Testis (tissue), 3 donors: ENCODE results near the gene SPON1. TPM values are rescaled to one million over a fixed set of nuclear protein-coding genes. Genes with fewer than 3 reads are reported as not detected.

Experiments
- DNase-seq: peaks from one replicate; pipeline ENCODE4 v3.0.0-alpha.2; 2019
- H3K27ac ChIP-seq, 2 donors: fragments of 200-600 bp; sonication (generic); one replicate each; pipeline ENCODE4 v1.5.1; 2019
- H3K27me3 ChIP-seq: fragments of 200-600 bp; sonication (generic); one replicate; pipeline ENCODE4 v1.5.1; 2019
- H3K36me3 ChIP-seq: fragments of 200-600 bp; sonication (generic); one replicate; pipeline ENCODE4 v1.5.1; 2017; ENCODE audit warnings: low read depth; ENCODE audit errors: missing control alignments
- H3K4me1 ChIP-seq: fragments of 200-600 bp; sonication (generic); one replicate; pipeline ENCODE4 v1.5.1; 2019
- H3K4me3 ChIP-seq, 2 donors: fragments of 200-600 bp; sonication (generic); one replicate each; pipeline ENCODE4 v1.5.1; 2017 to 2019
- H3K9me3 ChIP-seq: fragments of 200-600 bp; sonication (generic); one replicate; pipeline ENCODE4 v1.5.1; 2017
- POLR2A ChIP-seq: fragments of 450-650 bp; IDR thresholded peaks from one replicate; pipeline ENCODE4 v1.6.1; 2017; ENCODE audit warnings: antibody characterized with exemption, mild to moderate bottlenecking, moderate library complexity
- WGBS, 2 donors: methylation state at CpG; one replicate each; pipeline ENCODE4 v1.1.5; 2018; 5-methylcytosine and 5-hydroxymethylcytosine counted together
- intact Hi-C: fragments of 100-400 bp; cut with DNase I; formaldehyde crosslinking; loops from one replicate; pipeline ENCODE4 v1.15.1; 2023; ENCODE audit warnings: low total_unique reads
- polyA plus RNA-seq: library from polyadenylated mRNA; stranded (reverse); fragments of 350-450 nt; fragmentation: Illumina TruSeq; extraction: RNeasy Lipid Tissue Mini Kit (QIAGEN cat#74804); gene quantifications from one replicate; pipeline ENCODE4 v1.2.3, GENCODE V29; 2014; ENCODE audit warnings: low read depth, low replicate concordance; ENCODE audit not compliant: insufficient read depth
- total RNA-seq, 2 donors: library from RNA; depleted of rRNA; stranded (reverse); fragments of >200 nt; gene quantifications; one replicate each; pipeline ENCODE4 v1.2.3, GENCODE V29; 2016
- TF ChIP-seq, protein P1 (sequence below), 3 experiments: fragments of 450-650 bp in 2 of 3; fragments of 200-600 bp in 1 of 3; sonication (generic) in 1 of 3; IDR thresholded peaks; one replicate each; pipeline ENCODE4 v1.5.1; 2016 to 2019; ENCODE audit warnings: antibody characterized with exemption in 3 of 3, mild to moderate bottlenecking in 2 of 3, moderate library complexity in 1 of 3

SPON1 gene
- total and polyA plus RNA-seq, 3 donors from 2014 or later, result 6.9 to 11.9 (median 7.6) TPM

DNA sequence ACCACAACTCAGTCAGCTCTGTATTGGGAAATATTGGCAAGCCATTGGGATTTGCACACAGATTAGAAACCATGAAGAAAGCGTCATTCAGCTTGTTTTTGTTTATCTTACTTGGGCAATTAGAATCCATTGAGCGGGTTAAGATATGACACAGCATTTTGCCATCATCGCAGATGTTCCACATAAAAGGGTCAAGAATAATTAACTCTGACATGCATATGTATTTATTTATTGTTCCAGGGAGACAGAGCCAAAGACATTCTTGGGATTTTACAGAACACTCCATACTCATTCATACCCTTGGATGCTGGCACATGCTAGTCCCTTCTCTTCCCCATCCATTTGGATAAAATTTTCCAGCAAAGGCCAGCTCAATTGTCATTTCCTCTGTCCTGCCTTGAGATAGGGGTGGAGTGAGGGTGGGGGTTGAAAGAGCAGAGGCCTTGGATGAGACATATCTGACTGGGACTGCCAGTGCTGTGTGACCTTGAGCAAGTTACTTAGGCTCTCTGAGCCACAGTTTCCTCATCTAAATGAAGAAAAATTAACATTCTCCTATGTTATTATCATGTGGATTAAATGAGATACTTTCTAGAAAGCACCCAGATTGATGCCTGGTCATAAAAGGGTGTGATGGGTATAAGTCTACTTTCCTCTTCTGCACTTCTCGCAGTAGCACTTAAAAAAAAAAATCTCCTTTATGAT is 216.7 kb downstream of the SPON1 start:
- no peaks in the 10 kb centered on the region for H3K36me3 ChIP-seq
- H3K27ac ChIP-seq, result no peak overlapping the region
- no peaks in the 10 kb centered on the region for H3K4me1 ChIP-seq
- intact Hi-C loops, result no loop called here
- H3K4me3 ChIP-seq, result no peak overlapping the region
- DNase-seq, result no peak
- no peaks in the 10 kb centered on the region for H3K27me3 ChIP-seq
- WGBS, 2 donors, result 73 to 76% methylated on average over 4 of the region's 4 CpGs
- no peaks in the 10 kb centered on the region for H3K9me3 ChIP-seq
- TF ChIP-seq, protein P1, sequence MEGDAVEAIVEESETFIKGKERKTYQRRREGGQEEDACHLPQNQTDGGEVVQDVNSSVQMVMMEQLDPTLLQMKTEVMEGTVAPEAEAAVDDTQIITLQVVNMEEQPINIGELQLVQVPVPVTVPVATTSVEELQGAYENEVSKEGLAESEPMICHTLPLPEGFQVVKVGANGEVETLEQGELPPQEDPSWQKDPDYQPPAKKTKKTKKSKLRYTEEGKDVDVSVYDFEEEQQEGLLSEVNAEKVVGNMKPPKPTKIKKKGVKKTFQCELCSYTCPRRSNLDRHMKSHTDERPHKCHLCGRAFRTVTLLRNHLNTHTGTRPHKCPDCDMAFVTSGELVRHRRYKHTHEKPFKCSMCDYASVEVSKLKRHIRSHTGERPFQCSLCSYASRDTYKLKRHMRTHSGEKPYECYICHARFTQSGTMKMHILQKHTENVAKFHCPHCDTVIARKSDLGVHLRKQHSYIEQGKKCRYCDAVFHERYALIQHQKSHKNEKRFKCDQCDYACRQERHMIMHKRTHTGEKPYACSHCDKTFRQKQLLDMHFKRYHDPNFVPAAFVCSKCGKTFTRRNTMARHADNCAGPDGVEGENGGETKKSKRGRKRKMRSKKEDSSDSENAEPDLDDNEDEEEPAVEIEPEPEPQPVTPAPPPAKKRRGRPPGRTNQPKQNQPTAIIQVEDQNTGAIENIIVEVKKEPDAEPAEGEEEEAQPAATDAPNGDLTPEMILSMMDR (IDR thresholded peaks at IDR 0.05), result no peak
- TF ChIP-seq POLR2A, result no peak

DNA sequence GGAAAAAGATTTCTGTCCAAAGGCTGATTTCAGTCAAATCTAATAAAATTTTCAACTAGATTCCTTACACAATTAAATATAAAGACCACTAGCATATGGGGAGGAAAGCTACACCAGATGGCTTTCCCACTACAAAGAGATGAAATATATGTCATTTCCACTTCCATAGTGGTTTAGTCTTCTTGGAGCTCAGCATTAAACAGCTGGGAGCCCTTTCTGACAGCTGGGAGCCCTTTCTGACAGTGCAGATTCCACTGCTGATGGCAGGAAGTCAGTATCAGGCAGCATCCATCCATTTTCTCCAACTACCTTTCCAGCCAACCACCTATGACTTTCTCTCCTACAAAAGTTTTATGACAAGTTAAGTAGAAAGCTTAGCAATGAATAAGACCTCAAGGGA is 218.6 kb downstream of the SPON1 start:
- no peak overlapping the region for H3K4me3 ChIP-seq
- H3K4me1 ChIP-seq, result peaks cover 8% of the 10 kb centered on the region
- H3K9me3 ChIP-seq, result no peaks in the 10 kb centered on the region
- intact Hi-C loops, result no loop called here
- H3K36me3 ChIP-seq, result no peaks in the 10 kb centered on the region
- DNase-seq, result no peak
- TF ChIP-seq, protein P1 (IDR thresholded peaks at IDR 0.05), result no peak
- TF ChIP-seq POLR2A, result no peak
- H3K27ac ChIP-seq, result no peak overlapping the region
- H3K27me3 ChIP-seq, result no peaks in the 10 kb centered on the region

DNA sequence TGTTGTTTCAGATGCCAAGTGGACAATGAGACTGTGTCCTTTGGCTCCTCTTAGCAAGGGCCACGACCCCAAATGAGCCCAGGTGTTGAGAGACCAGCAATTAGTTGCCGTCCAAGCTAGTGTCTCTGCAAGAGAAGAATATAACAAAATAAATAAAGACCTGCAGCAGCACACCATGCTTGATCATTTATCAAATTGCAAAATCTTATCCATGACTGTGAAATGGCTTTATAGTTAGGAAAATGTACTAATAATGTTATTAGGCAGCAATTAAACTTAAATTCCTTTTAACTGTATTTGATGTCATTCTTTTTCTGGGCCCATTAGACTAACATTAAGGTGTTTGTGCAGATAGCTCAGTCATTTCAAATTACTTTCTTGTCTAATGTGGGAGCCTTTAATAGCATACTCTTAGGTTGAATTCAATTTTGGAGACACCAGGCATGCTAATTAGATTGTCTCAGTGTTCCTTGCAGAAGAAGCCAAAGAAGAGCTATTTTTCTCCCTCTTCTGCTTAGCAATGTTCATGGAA is 220.4 kb downstream of the SPON1 start:
- WGBS, 2 donors, result 46 to 64% methylated on average over 2 of the region's 2 CpGs
- Histone ChIP-seq H3K9me3 (no peaks in the 10 kb centered on the region), H3K27me3 (no peaks in the 10 kb centered on the region), H3K36me3 (no peaks in the 10 kb centered on the region), H3K4me3 (no peak overlapping the region), H3K27ac (no peak overlapping the region), H3K4me1 (peaks cover 8% of the 10 kb centered on the region)
- TF ChIP-seq POLR2A, result no peak
- intact Hi-C loops, result no loop called here
- no peak for DNase-seq

DNA sequence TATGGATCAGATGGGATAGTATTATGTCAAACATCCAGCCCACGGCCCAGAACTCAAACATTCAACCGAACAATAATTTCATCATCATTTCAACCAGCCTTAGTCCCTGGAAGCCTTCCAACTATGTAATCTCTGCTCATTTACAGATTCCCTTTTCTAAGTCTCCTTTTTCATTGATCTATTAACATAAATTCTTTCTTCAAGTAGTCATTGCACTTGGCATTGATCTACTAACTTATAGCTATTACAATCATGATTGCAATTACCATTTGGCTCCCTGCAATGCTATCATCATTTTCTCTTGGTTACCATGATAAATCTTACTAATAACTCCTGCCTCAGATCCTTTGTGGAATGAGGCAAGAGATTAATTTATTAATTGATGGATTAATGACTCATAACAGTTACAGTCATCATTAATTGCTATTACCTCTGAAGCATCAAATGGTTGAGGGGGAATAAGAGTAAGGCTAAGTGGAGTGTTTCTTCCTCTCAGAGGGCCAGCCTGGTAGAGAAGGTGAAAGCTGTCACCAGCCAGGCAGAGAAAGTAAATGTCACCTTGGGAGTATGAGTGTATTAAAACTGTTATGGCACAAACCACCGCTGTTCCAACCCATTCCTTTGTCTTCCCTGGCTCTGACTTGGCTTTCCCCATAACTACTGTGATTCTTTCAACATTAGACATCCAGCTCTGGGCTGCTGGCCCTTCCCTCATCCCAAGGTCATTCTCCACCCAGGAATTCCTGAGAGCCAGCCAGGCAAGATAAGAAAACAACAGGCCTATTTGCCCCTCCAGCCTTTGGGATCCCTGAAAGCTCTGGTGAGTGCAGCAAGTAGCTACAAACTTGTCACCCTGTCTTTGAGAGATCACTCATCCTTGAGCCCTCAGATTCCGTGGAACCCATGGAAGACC is 221.8 kb downstream of the SPON1 start:
- 59 to 74% methylated on average over 4 of the region's 4 CpGs for WGBS, 2 donors

DNA sequence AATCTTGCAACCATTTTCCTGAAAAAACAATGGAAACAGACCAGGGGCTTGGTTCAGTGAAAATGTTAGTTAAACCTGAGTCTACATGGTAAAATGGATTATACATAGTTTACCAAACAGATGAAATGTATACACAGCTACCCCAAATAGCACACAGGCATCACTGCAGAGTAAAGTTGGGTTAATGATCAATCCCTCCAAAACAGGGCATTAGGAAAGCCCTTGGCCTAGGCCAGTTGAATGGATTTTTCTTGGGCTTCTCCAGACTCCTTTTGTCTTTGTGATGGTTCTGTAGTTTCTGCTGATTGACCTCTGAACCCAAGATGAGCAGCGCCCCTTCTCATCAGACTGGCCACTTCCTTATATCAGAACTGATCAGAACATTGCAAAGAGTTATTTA is 222.9 kb downstream of the SPON1 start:
- no peaks in the 10 kb centered on the region for H3K27me3 ChIP-seq
- H3K9me3 ChIP-seq, result no peaks in the 10 kb centered on the region
- no peak overlapping the region for H3K27ac ChIP-seq
- TF ChIP-seq, protein P1 (IDR thresholded peaks at IDR 0.05), result no peak
- TF ChIP-seq POLR2A, result no peak
- H3K4me3 ChIP-seq, result no peak overlapping the region
- H3K4me1 ChIP-seq, result peaks cover 8% of the 10 kb centered on the region
- DNase-seq, result no peak
- no peaks in the 10 kb centered on the region for H3K36me3 ChIP-seq
- intact Hi-C loops, result no loop called here
- WGBS, 2 donors, result 83 to 93% methylated on average over 1 of the region's 1 CpG

More for the DNA sequence above, 221.8 kb downstream of the SPON1 start:
- intact Hi-C loops, result no loop called here
- TF ChIP-seq, protein P1 (IDR thresholded peaks at IDR 0.05), result no peak
- TF ChIP-seq POLR2A, result no peak
- H3K9me3 ChIP-seq, result no peaks in the 10 kb centered on the region
- H3K27ac ChIP-seq, result no peak overlapping the region
- no peak overlapping the region for H3K4me3 ChIP-seq
- H3K4me1 ChIP-seq, result peaks cover 8% of the 10 kb centered on the region
- H3K36me3 ChIP-seq, result no peaks in the 10 kb centered on the region
- H3K27me3 ChIP-seq, result no peaks in the 10 kb centered on the region
- DNase-seq, result peak; percentile 62
